Tibial nerve (tissue), 4 donors: ENCODE measurements around the gene DMXL2. TPM values are rescaled to one million over a fixed set of nuclear protein-coding genes. Genes with fewer than 3 reads are reported as not detected.

ENCODE experiments used
- DNase-seq, 2 donors: peaks; one replicate each; pipeline ENCODE4 v3.0.0-alpha.2; 2019; ENCODE audit warnings: low spot score in 2 of 2
- H3K27ac ChIP-seq, 4 donors: fragments of 200-600 bp; sonication (generic) in 3 of 4; one replicate each; pipeline ENCODE4 v1.5.1; 2017 to 2019; ENCODE audit warnings: mild to moderate bottlenecking in 1 of 4
- H3K27me3 ChIP-seq, 2 donors: fragments of 200-600 bp; sonication (generic) in 1 of 2; one replicate each; pipeline versions ENCODE4 v1.5.1 to v1.6.0; 2017 to 2019
- H3K36me3 ChIP-seq, 3 donors: fragments of 200-600 bp; sonication (generic); one replicate each; pipeline ENCODE4 v1.5.1; 2018 to 2019
- H3K4me1 ChIP-seq, 4 donors: fragments of 200-600 bp; sonication (generic) in 3 of 4; one replicate each; pipeline ENCODE4 v1.5.1; 2017 to 2019
- H3K4me3 ChIP-seq, 4 donors: fragments of 200-600 bp; sonication (generic) in 3 of 4; one replicate each; pipeline ENCODE4 v1.5.1; 2017 to 2019; ENCODE audit warnings: mild to moderate bottlenecking in 1 of 4, moderate library complexity in 1 of 4
- H3K9me3 ChIP-seq, 4 donors: fragments of 200-600 bp; sonication (generic) in 3 of 4; one replicate each; pipeline ENCODE4 v1.5.1; 2017 to 2019
- EP300 ChIP-seq, 2 donors: sonication (generic); formaldehyde crosslinking; IDR thresholded peaks; one replicate each; pipeline ENCODE4 v1.6.1; 2017; ENCODE audit warnings: antibody characterized with exemption in 2 of 2, mild to moderate bottlenecking in 1 of 2
- POLR2A ChIP-seq, 2 donors: fragments of 450-650 bp; IDR thresholded peaks; one replicate each; pipeline ENCODE4 v1.6.1; 2017; ENCODE audit warnings: antibody characterized with exemption in 2 of 2, mild to moderate bottlenecking in 2 of 2, moderate library complexity in 2 of 2
- WGBS, 2 donors: methylation state at CpG; one replicate each; pipeline ENCODE4 v1.1.5; 2018; 5-methylcytosine and 5-hydroxymethylcytosine counted together
- total RNA-seq, 4 donors: library from RNA; depleted of rRNA; stranded (reverse); fragments of >200 nt; gene quantifications; one replicate each; pipeline ENCODE4 v1.1.0, GENCODE V29; 2016
- TF ChIP-seq, protein P1 (sequence below), 5 experiments: fragments of 200-600 bp in 3 of 5; fragments of 450-650 bp in 2 of 5; sonication (generic) in 3 of 5; IDR thresholded peaks; one replicate each; pipeline ENCODE4 v1.5.1; 2016 to 2019; ENCODE audit warnings: antibody characterized with exemption in 5 of 5, mild to moderate bottlenecking in 3 of 5, moderate library complexity in 2 of 5

The DMXL2 gene
- total RNA-seq, 4 donors from 2014 or later, result 43.7 to 49.6 (median 47.0) TPM

DNA sequence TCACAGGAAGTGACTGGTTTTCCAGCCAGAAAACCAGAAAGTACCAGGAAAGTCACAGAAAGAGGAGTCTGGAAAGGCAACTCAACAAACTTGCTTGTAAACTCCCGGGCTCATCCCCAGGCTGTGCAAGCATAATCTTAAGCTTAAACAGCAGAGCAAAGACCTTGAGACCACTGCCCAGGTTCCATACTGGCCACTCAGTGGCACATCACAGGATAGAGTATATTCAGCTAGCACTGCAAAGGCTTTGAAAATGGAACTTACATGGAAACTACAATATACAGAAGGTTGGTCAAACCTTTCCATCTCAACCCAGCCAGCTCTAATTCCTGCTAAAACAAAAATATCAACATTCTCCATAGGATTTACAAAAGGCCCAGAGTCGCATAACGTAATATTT is 20.1 kb downstream of the DMXL2 start:
- Histone ChIP-seq H3K27me3 (no peaks in the 10 kb centered on the region), H3K36me3 (peaks cover 0 to 2% (median 0%) of the 10 kb centered on the region in 3 donors), H3K4me1 (no peaks in the 10 kb centered on the region), H3K9me3 (no peaks in the 10 kb centered on the region), H3K27ac (no peak overlapping the region), H3K4me3 (no peak overlapping the region)
- WGBS, 2 donors, result 83 to 93% methylated on average over 3 of the region's 3 CpGs
- no peak for TF ChIP-seq EP300 (IDR thresholded peaks at IDR 0.05)
- no peak for TF ChIP-seq POLR2A (IDR thresholded peaks at IDR 0.05)
- TF ChIP-seq, protein P1, sequence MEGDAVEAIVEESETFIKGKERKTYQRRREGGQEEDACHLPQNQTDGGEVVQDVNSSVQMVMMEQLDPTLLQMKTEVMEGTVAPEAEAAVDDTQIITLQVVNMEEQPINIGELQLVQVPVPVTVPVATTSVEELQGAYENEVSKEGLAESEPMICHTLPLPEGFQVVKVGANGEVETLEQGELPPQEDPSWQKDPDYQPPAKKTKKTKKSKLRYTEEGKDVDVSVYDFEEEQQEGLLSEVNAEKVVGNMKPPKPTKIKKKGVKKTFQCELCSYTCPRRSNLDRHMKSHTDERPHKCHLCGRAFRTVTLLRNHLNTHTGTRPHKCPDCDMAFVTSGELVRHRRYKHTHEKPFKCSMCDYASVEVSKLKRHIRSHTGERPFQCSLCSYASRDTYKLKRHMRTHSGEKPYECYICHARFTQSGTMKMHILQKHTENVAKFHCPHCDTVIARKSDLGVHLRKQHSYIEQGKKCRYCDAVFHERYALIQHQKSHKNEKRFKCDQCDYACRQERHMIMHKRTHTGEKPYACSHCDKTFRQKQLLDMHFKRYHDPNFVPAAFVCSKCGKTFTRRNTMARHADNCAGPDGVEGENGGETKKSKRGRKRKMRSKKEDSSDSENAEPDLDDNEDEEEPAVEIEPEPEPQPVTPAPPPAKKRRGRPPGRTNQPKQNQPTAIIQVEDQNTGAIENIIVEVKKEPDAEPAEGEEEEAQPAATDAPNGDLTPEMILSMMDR (IDR thresholded peaks at IDR 0.05), result no peak
- DNase-seq, result no peak

DNA sequence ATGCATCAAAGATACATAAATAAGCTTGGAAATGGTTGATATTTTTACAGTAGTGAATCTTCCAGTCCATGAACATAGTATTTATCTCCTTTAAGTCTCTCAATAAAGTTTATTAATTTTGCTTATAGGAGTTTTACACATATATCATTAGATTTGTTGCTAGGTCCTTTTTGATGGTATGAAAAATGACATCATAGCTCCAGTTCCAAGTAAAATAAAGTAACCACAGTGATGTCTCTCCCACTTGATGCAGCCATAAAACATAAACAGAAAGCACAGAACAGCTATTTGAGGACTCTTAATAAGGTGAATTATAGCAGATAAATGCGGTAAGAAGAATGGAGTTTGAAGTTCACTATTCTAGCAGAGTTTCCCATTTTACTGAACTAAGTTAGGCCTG is 20.8 kb downstream of the DMXL2 start:
- DNase-seq, result no peak
- Histone ChIP-seq H3K27ac (no peak overlapping the region), H3K9me3 (no peaks in the 10 kb centered on the region), H3K4me1 (no peaks in the 10 kb centered on the region), H3K4me3 (no peak overlapping the region), H3K36me3 (peaks cover 0 to 2% (median 0%) of the 10 kb centered on the region in 3 donors), H3K27me3 (no peaks in the 10 kb centered on the region)
- WGBS, 2 donors, result 91 to 94% methylated on average over 1 of the region's 1 CpG
- no peak for TF ChIP-seq EP300 (IDR thresholded peaks at IDR 0.05)
- TF ChIP-seq, protein P1 (IDR thresholded peaks at IDR 0.05), result no peak
- TF ChIP-seq POLR2A (IDR thresholded peaks at IDR 0.05), result no peak

DNA sequence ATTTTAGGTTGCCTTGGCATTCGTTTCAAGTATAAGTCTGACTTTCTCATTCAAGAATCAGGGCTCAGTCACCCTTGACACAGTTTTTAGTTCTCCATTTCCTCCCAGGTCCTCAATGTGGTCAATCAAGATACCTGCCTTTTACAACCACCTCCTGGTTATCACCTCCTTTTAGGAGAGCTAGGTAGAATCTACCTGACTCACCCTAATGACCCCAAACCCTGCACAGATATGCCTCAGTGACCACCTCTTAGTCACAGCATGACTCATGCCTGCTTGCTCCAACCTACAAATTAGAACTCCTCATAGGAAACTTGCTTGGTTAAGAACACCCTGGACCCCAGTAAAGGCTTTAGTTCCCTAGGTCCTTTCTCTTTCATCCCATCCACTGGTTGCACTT is 22.5 kb downstream of the DMXL2 start:
- WGBS, 2 donors, result 92 to 97% methylated on average over 1 of the region's 1 CpG
- no peak overlapping the region for H3K27ac ChIP-seq
- no peaks in the 10 kb centered on the region for H3K27me3 ChIP-seq
- no peak for DNase-seq
- no peak overlapping the region for H3K4me3 ChIP-seq
- H3K36me3 ChIP-seq, result no peaks in the 10 kb centered on the region
- peaks cover 0 to 3% (median 0%) of the 10 kb centered on the region in 4 donors for H3K9me3 ChIP-seq
- TF ChIP-seq EP300 (IDR thresholded peaks at IDR 0.05), result no peak
- TF ChIP-seq, protein P1 (IDR thresholded peaks at IDR 0.05), result no peak
- TF ChIP-seq POLR2A (IDR thresholded peaks at IDR 0.05), result no peak
- H3K4me1 ChIP-seq, result no peaks in the 10 kb centered on the region

DNA sequence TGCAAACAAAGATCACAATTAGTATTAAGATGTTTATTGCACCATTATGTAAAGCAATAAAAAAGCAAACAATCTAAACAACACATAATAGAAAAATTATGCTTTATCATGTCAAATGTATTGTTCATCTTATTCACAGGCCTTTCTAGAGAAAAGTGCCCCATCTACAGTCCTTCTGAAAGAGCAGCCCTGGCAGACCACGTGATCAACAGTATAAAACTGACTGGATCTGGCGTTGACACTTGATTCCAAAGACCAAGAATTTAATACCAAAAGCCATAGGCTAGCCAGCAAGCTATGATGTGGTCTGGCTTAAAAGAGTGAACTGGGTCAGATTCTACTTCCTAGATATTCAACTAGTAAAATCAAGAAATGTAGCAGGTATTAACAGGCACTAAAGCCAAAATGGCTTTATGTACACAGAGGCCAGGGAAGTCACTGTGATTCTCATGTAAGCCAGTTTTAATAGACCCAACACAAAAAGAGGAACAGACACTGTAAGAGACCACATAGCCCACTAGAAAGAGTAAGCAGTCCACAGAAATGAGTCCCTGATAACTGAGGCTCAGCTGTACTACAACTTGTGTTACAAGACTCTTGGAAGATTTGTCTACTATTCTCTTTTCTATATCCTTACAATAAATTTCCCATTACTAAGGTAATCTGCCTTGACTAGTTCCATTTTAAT is 32.5 kb downstream of the DMXL2 start:
- Histone ChIP-seq H3K4me3 (no peak overlapping the region), H3K36me3 (peaks cover 0 to 5% (median 0%) of the 10 kb centered on the region in 3 donors), H3K4me1 (no peaks in the 10 kb centered on the region), H3K27ac (no peak overlapping the region), H3K9me3 (peaks cover 0 to 26% (median 0%) of the 10 kb centered on the region in 4 donors), H3K27me3 (no peaks in the 10 kb centered on the region)
- WGBS, 2 donors, result 89 to 91% methylated on average over 2 of the region's 2 CpGs
- DNase-seq, result no peak
- TF ChIP-seq, protein P1 (IDR thresholded peaks at IDR 0.05), result no peak

DNA sequence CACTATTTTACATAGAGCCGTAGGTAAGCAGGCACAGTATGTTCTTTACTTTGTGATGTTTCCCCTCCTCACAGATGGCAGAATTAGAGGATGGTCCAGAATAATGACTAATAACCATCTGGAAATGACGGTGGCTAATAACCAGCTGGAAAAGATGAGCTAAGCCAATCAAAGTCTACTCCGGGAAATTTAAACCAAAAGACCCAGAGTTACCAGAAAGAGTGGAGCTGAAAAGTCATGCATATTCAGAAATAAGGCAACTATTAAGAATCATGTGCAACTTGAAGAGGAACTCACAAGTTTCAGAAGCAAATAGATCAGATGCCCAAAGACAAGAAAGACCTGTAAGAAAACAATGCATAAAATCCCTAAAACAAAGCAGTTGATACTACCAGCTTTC is 33.6 kb downstream of the DMXL2 start:
- TF ChIP-seq POLR2A (IDR thresholded peaks at IDR 0.05) (no peak), EP300 (IDR thresholded peaks at IDR 0.05) (no peak)
- TF ChIP-seq, protein P1 (IDR thresholded peaks at IDR 0.05), result no peak
- 89 to 90% methylated on average over 3 of the region's 3 CpGs for WGBS, 2 donors
- no peaks in the 10 kb centered on the region for H3K27me3 ChIP-seq
- peaks cover 0 to 26% (median 0%) of the 10 kb centered on the region in 4 donors for H3K9me3 ChIP-seq
- H3K27ac ChIP-seq, result no peak overlapping the region
- peaks cover 0 to 5% (median 0%) of the 10 kb centered on the region in 3 donors for H3K36me3 ChIP-seq
- no peak overlapping the region for H3K4me3 ChIP-seq
- no peaks in the 10 kb centered on the region for H3K4me1 ChIP-seq
- DNase-seq, result no peak
